HG02840 (cell line): ENCODE results near the gene TTC33.
"Not testable (repeated sequence)": the region's sequence is repeated elsewhere in the genome, so short reads cannot be mapped to it uniquely, and the experiment has no call there.

Experiments
- ATAC-seq: cut with Tn5 transposase; IDR thresholded peaks from one replicate; pipeline ENCODE4 v1.9.1; 2021; ENCODE audit warnings: mild to moderate bottlenecking, moderate library complexity, moderate number of reproducible peaks; ENCODE audit not compliant: unreplicated experiment, low FRiP score

Gene TTC33

GRCh38 chr5:40722497-40722911 is 33.3 kb downstream of the TTC33 start:
- not testable (repeated sequence) for ATAC-seq

- no peak for ATAC-seq
Measured at GRCh38 chr5:40720069-40720468, 35.7 kb downstream of the TTC33 start.

DNA sequence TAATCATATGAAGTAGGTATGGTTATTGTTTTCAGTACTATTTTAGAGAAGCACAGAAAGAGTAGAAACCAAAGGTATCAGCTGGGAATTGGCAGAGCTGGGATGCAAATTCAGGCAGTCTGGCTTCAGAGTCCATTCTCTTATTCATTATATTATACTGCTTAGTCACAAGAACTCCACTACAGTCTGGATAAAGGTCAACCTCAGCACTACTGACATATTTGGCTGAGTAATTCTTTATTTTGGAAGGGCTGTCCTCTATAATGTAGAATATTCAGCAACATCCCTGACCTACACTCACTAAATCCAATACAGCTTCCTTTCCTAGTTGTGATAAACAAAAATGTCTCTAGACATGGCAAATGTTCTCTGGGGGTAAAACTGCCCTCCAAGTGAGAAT is 38.5 kb downstream of the TTC33 start:
- ATAC-seq, result no peak

GRCh38 chr5:40716590-40716989 is 39.2 kb downstream of the TTC33 start:
- no peak for ATAC-seq

DNA sequence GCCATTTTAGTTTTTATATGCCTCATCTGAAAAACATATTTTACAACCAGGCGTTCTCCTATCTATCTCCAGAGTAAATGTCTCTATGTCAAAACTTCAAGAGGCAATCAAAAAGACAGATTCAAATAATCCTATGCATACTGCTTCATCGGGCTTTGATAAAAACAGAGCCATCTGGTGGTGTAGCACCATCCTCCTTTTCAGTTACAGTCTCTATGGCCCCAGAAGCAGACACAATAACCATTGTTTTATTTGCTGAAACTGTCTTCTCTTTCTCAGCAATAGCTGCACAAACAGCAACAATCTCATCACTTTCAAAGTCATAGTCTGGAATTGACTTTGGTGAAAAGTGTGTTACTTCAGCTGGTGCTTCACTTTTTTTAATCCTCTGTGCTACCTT is 39.8 kb downstream of the TTC33 start:
- ATAC-seq, result no peak

DNA sequence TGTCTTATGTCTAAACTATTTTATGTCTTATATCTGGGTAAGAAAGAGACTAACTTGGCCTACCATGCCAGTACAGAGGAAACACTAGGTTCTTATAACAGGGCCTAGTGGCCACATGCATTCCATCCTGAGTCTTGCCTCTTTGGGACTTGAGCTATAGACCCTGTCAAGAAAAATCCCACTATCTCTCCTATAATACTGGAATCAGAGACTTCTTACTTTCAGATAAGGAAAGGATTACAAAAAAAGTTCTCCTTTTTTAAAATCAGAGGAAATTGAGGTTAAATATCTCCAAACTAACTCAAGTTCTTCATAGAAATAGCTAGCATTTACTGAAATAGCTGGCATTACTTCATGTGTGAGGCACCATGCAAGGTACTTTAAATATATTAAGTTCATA is 41.8 kb downstream of the TTC33 start:
- no peak for ATAC-seq

DNA sequence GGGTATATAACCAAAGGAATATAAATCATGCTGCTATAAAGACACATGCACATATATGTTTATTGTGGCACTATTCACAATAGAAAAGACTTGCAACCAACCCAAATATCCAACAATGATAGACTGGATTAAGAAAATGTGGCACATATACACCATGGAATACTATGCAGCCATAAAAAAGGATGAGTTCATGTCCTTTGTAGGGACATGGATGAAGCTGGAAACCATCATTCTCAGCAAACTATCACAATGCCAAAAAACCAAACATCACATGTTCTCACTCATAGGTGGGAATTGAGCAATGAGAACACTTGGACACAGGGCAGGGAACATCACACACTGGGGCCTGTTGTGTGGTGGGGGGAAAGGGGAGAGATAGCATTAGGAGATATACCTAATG is 45.2 kb downstream of the TTC33 start:
- ATAC-seq, result not testable (repeated sequence)

DNA sequence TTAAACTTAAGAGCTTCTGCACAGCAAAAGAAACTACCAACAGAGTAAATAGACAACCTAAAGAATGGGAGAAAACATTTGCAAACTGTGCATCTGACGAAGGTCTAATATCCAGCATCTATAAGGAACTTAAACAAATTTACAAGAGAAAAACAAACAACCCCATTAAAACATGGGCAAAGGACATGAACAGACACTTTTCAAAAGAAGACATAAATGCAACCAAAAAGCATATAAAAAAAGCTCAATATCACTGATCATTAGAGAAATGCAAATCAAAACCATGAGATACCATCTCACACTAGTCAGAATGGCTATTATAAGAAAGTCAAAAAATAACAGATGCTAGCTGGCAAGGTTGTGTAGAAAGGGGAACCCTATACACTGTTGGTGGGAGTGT is 50.3 kb downstream of the TTC33 start:
- not testable (repeated sequence) for ATAC-seq

- not testable (repeated sequence) for ATAC-seq
Measured at GRCh38 chr5:40702027-40702426, 53.7 kb downstream of the TTC33 start.

DNA sequence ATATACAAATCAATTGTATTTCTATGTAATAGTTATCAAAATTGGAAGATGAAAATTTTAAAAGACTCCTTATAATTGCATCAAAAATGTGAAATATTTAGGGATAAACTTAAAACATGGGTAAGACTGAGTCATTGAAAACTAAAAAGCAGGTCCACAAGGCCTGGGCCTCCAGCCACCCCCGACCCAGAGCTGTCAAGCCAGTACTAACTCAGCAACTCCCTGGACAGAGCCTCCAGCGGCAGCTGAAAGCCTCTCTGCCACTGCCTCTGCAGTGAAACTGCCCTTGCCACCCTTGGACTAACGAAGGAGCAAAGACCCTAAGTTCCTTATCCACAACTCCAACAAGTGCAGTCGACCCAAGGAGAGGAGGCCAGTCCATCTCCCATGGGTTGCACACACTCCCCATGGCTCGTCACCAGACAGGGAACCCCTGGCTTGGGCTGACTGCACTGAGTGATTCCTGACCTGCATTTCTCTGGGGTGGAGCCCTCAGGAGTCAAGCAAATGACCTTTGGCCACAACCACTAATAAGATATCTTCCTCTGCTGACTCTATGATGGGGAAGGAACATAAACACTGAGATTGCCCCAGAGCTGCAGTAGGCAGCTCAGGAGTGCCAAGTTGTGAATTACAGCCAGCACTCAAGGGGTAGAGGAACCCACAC is 55.5 kb downstream of the TTC33 start:
- ATAC-seq, result no peak

DNA sequence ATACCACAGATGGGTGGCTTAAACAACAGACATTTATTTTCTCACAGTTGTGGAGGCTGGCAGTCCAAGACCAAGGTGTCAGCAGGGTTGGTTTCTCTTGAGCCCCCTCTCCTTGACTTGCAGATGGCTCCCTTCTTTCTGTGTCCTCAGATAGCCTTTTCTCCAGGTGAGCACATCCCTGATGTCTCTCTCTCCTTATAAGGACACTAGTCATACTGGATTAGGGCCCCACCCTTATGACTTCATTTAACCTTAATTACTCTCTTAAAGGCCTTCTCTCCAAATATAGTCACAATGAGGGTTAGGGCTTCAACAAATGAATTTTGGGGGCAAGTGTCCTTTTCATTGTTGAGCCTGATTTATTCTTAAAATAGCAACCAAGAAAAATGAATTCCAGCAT is 61.3 kb downstream of the TTC33 start:
- ATAC-seq, result no peak

DNA sequence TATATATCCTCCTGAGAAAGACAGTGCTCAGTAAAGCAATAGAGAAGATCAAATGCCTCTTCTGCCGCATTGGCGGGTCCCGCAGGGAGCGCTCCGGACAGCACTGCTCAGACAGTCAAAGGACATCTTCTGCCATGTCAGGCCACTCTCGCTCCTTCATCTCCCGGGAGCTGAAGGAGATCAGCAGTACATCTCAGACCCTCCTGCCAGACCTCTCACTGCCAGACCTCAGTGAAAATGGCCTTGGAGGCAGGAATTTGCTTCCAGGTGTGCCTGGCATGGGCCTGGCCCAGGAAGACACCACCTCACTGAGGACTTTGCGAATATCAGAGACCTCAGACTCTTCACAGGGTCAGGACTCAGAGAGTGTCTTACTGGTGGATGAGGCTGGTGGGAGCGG is 63.9 kb downstream of the TTC33 start:
- no peak for ATAC-seq

GRCh38 chr5:40690267-40690666 is 65.5 kb downstream of the TTC33 start:
- ATAC-seq, result no peak

- ATAC-seq, result no peak
Measured at GRCh38 chr5:40689438-40689837, 66.3 kb downstream of the TTC33 start.

GRCh38 chr5:40688996-40689395 is 66.8 kb downstream of the TTC33 start:
- ATAC-seq, result no peak

DNA sequence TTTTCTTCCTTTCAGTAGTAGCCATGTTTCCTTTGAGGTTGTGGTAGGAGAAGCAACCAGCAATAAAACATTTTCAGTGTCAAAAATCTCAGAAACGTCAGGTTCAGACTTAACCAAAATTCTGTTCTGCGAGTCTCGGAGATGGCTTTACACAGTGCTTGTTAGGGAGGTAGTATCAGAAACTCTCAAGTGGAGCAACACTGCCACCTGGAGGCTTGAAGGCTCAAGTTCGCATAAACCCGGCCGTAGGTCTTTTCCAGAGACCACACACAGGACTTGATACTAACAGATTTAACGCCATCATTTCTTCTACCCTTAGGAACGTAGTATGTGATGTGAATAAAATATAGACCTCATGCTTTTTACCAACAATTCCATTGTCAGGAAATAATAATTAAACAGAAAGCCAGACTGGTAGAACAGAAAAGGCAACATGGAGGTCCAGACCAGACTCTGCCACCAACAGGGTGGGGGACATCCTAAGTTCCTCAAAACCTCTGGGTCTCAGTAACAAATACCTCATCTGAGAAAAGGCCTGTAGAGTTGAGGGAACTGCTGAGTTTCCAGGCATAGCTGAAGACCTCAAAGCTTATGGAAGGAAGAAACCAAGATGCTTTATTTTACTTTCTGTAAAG is 67.5 kb downstream of the TTC33 start:
- peak; percentile 79 for ATAC-seq

DNA sequence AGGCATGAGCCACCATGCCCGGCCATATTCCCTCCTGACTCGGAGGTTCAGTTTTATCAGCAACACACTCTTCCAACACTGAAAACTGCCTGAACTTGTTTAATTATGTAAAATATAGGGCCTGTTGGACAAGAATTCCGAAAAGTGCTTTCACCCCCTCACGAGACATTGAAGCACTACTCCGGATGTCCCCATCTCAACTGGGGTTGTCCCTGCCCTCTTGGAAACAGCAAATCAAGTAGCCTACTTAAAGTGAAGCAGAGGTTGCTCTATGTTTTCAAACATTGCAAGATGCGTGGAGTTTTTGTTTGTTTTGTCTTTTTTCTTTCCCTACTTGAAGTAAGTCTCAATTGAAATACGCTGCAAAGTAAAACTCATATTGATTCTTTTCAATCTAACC is 68.4 kb downstream of the TTC33 start:
- ATAC-seq, result no peak

GRCh38 chr5:40685976-40686486 is 69.7 kb downstream of the TTC33 start:
- ATAC-seq, result no peak

- ATAC-seq, result no peak
Measured at GRCh38 chr5:40685193-40685592, 70.6 kb downstream of the TTC33 start.

- no peak for ATAC-seq
Measured at GRCh38 chr5:40683305-40683704, 72.5 kb downstream of the TTC33 start.

- ATAC-seq, result no peak
Measured at GRCh38 chr5:40682154-40683017, 73.4 kb downstream of the TTC33 start.
